B cell (primary cell): ENCODE measurements around the gene SLC25A48. TPM values are rescaled to one million over a fixed set of nuclear protein-coding genes. Genes with fewer than 3 reads are reported as not detected.

ENCODE experiments used
- ATAC-seq: fragments of 200-7000 bp; cut with Tn5 transposase; one replicate; pipeline ENCODE4 v1.10.0; 2021; ENCODE audit warnings: low read depth, mild to moderate bottlenecking, moderate number of reproducible peaks, moderate library complexity
- CTCF ChIA-PET: fragments of 350-600 bp; sonication (Branson Sonifier 250); formaldehyde crosslinking; loops from one replicate; lab custom pipeline; 2021; ENCODE audit warnings: antibody characterized with exemption, inconsistent platforms; lab: Charles Lee
- POLR2A ChIA-PET: fragments of 350-600 bp; sonication (Branson Sonifier 250); formaldehyde crosslinking; loops from one replicate; lab custom pipeline; 2021; ENCODE audit warnings: antibody characterized with exemption; lab: Charles Lee
- DNase-seq: peaks from one replicate; pipeline ENCODE4 v3.0.0; 2013
- H2AFZ ChIP-seq: 2 replicates; pipeline ENCODE4 v1.6.1; 2012; ENCODE audit warnings: mild to moderate bottlenecking, low read depth, low read length; ENCODE audit not compliant: insufficient read depth, poor library complexity, severe bottlenecking
- H3K27ac ChIP-seq, 2 donors: 1 replicate in 1 of 2; 2 replicates in 1 of 2; pipeline ENCODE4 v1.5.1; 2012 to 2013; ENCODE audit warnings: low read length in 2 of 2, mild to moderate bottlenecking in 2 of 2, moderate library complexity in 1 of 2
- H3K27me3 ChIP-seq, 4 experiments: fragments of 200-600 bp in 1 of 4; sonication (generic) in 1 of 4; replicated peaks in 1 of 4; 1 replicate in 2 of 4; 2 replicates in 2 of 4; pipeline versions ENCODE4 v1.6.1 to v1.7.0; 2013 to 2016; ENCODE audit warnings: low read length in 3 of 4, mild to moderate bottlenecking in 2 of 4, mixed read lengths in 1 of 4, moderate library complexity in 1 of 4; ENCODE audit not compliant: insufficient read depth in 4 of 4, control insufficient read depth in 3 of 4; ENCODE audit errors: control extremely low read depth in 1 of 4
- H3K36me3 ChIP-seq, 2 experiments: replicated peaks in 1 of 2; 1 replicate in 1 of 2; 2 replicates in 1 of 2; pipeline versions ENCODE4 v1.6.1 to v1.7.1; 2013; ENCODE audit warnings: low read length in 1 of 2; ENCODE audit not compliant: insufficient read depth in 2 of 2, control insufficient read depth in 1 of 2; ENCODE audit errors: control extremely low read depth in 1 of 2, extremely low read depth in 1 of 2
- H3K4me1 ChIP-seq, 2 donors: fragments of 200-600 bp in 1 of 2; sonication (generic) in 1 of 2; 1 replicate in 1 of 2; 2 replicates in 1 of 2; pipeline versions ENCODE4 v1.5.1 to v1.6.1; 2013 to 2017; ENCODE audit warnings: low read length in 2 of 2; ENCODE audit not compliant: control insufficient read depth in 2 of 2, insufficient read depth in 2 of 2
- H3K4me2 ChIP-seq: replicated peaks from 2 replicates; pipeline ENCODE3; 2012; ENCODE audit warnings: mild to moderate bottlenecking, low read depth, low read length; ENCODE audit not compliant: poor library complexity, severe bottlenecking
- H3K4me3 ChIP-seq, 5 experiments: fragments of 200-600 bp in 1 of 5; sonication (generic) in 1 of 5; 1 replicate in 3 of 5; 2 replicates in 2 of 5; pipeline versions ENCODE4 v1.5.1 to v1.7.0; 2011 to 2016; ENCODE audit warnings: low read length in 4 of 5, mild to moderate bottlenecking in 4 of 5, low read depth in 2 of 5, control low read depth in 1 of 5, moderate library complexity in 1 of 5; ENCODE audit not compliant: insufficient read depth in 1 of 5; ENCODE audit errors: control extremely low read depth in 1 of 5, extremely low read depth in 1 of 5
- H3K79me2 ChIP-seq: fragments of 200-600 bp; sonication (generic); one replicate; pipeline ENCODE4 v1.6.0; 2016; ENCODE audit warnings: low read length; ENCODE audit not compliant: control insufficient read depth, insufficient read depth
- H3K9ac ChIP-seq: fragments of 200-600 bp; sonication (generic); 2 replicates; pipeline ENCODE4 v1.6.1; 2017; ENCODE audit warnings: mild to moderate bottlenecking, low read length, moderate library complexity
- H3K9me3 ChIP-seq, 3 donors: one replicate each; pipeline versions ENCODE4 v1.6.1 to v1.7.1; 2013; ENCODE audit warnings: low read length in 2 of 3; ENCODE audit not compliant: control insufficient read depth in 2 of 3, insufficient read depth in 1 of 3; ENCODE audit errors: control extremely low read depth in 1 of 3
- H4K20me1 ChIP-seq: 2 replicates; pipeline ENCODE4 v1.6.0; 2012; ENCODE audit warnings: mild to moderate bottlenecking, low read length; ENCODE audit not compliant: insufficient read depth, control insufficient read depth, poor library complexity, severe bottlenecking
- H3K27ac Mint-ChIP-seq: one replicate; pipeline ENCODE4 v1.8.0; 2021; ENCODE audit warnings: mixed read lengths
- H3K27me3 Mint-ChIP-seq: one replicate; pipeline ENCODE4 v1.8.0; 2021; ENCODE audit warnings: mixed read lengths
- H3K4me1 Mint-ChIP-seq: one replicate; pipeline ENCODE4 v1.8.0; 2021; ENCODE audit warnings: mixed read lengths
- H3K4me3 Mint-ChIP-seq: one replicate; pipeline ENCODE4 v1.8.0; 2021; ENCODE audit warnings: mixed read lengths
- H3K9me3 Mint-ChIP-seq: one replicate; pipeline ENCODE4 v1.8.0; 2022; ENCODE audit warnings: mixed read lengths; ENCODE audit not compliant: insufficient read depth
- EZH2 ChIP-seq: IDR thresholded peaks from 2 replicates; pipeline ENCODE4 v1.6.1; 2012; ENCODE audit warnings: borderline replicate concordance, low read depth, mild to moderate bottlenecking, moderate library complexity, low read length; ENCODE audit not compliant: insufficient read depth, poor library complexity, severe bottlenecking
- whole genome bisulfite sequencing: methylation state at CpG from one replicate; pipeline ENCODE4 v1.1.5; 2013; ENCODE audit warnings: missing lambda C conversion rate; ENCODE audit not compliant: insufficient coverage; 5-methylcytosine and 5-hydroxymethylcytosine counted together
- intact Hi-C: fragments of 100-400 bp; cut with micrococcal nuclease; formaldehyde crosslinking; loops from one replicate; pipeline ENCODE4 v1.10.0; 2022
- polyA plus RNA-seq: library from polyadenylated mRNA; depleted of rRNA; stranded (reverse); fragments of >200 nt; gene quantifications from 2 replicates; pipeline ENCODE4 v1.2.3, GENCODE V29; 2012
- total RNA-seq, 2 donors: library from RNA; stranded (reverse); fragments of 120-200 nt in 1 of 2; gene quantifications; 1 replicate in 1 of 2; 2 replicates in 1 of 2; pipeline versions ENCODE4 v1.2.3 to v1.2.4, GENCODE V29; 2013 to 2022
- TF ChIP-seq, protein P1 (sequence below): fragments of 200-600 bp; IDR thresholded peaks from one replicate; pipeline ENCODE4 v1.8.0; 2022; ENCODE audit warnings: antibody characterized with exemption, mild to moderate bottlenecking

Gene SLC25A48
- total and polyA plus RNA-seq, 2 donors (not counting 1 experiment from before 2014, with no cell fraction given) = not detected

DNA sequence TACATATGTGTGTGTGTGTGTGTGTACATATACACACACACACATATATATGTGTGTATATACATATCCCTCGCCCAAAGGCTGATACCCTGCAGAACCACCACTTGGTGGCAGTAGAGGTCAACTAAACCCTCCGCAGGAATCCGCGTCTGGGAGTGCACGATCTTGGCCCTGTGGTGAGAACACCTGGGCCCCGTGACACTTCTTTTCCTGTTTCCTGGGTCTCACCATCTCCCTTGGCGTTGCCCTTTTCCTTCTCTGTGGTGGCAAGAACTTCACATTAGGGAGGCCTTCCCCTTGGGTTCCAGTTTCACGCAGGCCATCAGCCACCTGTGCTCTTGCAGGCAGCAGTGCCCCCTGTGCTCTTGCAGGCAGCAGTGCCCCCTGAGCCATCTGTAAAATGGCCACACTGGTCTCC, 53.0 kb downstream of the SLC25A48 start:
- H3K4me3 Mint-ChIP-seq = peak overlapping the region; percentile 66
- Histone ChIP-seq H3K4me1 (peaks cover 0 to 5% of the 10 kb centered on the region in 2 donors), H3K4me3 (no peak overlapping the region), H3K4me2 (peak overlapping the region; percentile 52), H3K36me3 (no peaks in the 10 kb centered on the region), H3K9ac (peak overlapping the region; percentile 5), H3K27me3 (no peaks in the 10 kb centered on the region), H3K9me3 (no peaks in the 10 kb centered on the region), H3K27ac (no peak overlapping the region), H2AFZ (peak overlapping the region; percentile 55), H4K20me1 (no peaks in the 10 kb centered on the region), H3K79me2 (no peaks in the 10 kb centered on the region)
- POLR2A ChIA-PET = no interaction called here
- no peak for TF ChIP-seq EZH2
- TF ChIP-seq, protein P1, sequence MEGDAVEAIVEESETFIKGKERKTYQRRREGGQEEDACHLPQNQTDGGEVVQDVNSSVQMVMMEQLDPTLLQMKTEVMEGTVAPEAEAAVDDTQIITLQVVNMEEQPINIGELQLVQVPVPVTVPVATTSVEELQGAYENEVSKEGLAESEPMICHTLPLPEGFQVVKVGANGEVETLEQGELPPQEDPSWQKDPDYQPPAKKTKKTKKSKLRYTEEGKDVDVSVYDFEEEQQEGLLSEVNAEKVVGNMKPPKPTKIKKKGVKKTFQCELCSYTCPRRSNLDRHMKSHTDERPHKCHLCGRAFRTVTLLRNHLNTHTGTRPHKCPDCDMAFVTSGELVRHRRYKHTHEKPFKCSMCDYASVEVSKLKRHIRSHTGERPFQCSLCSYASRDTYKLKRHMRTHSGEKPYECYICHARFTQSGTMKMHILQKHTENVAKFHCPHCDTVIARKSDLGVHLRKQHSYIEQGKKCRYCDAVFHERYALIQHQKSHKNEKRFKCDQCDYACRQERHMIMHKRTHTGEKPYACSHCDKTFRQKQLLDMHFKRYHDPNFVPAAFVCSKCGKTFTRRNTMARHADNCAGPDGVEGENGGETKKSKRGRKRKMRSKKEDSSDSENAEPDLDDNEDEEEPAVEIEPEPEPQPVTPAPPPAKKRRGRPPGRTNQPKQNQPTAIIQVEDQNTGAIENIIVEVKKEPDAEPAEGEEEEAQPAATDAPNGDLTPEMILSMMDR = peak; percentile 81
- peak; percentile 75 for ATAC-seq
- H3K4me1 Mint-ChIP-seq = peaks cover 5% of the 10 kb centered on the region
- H3K27ac Mint-ChIP-seq = no peak overlapping the region
- 6% methylated on average over 7 of the region's 8 CpGs for WGBS
- CTCF ChIA-PET = interaction anchor here (0.6 to 2.4 kb wide), 5 partner anchors 10 to 325 kb away, joined by 3 to 23 read pairs (median 3); no protein-coding TSS in a partner anchor
- peaks cover 14% of the 10 kb centered on the region for H3K27me3 Mint-ChIP-seq
- intact Hi-C loops = loop anchor here (2.0 to 5.0 kb wide), 2 partner anchors 175 to 195 kb away; no protein-coding TSS in a partner anchor
- no peaks in the 10 kb centered on the region for H3K9me3 Mint-ChIP-seq
- peak; percentile 67 for DNase-seq

GRCh38 chr5:135887881-135888614, 53.6 kb downstream of the SLC25A48 start:
- Histone ChIP-seq H3K9ac (peak overlapping the region; percentile 5), H3K4me3 (no peak overlapping the region), H4K20me1 (no peaks in the 10 kb centered on the region), H3K4me2 (peak overlapping the region; percentile 52), H3K9me3 (no peaks in the 10 kb centered on the region), H3K4me1 (peaks cover 0 to 5% of the 10 kb centered on the region in 2 donors), H3K79me2 (no peaks in the 10 kb centered on the region), H3K27ac (no peak overlapping the region), H3K27me3 (no peaks in the 10 kb centered on the region), H2AFZ (peak overlapping the region; percentile 55), H3K36me3 (no peaks in the 10 kb centered on the region)
- Mint-ChIP-seq H3K27ac (no peak overlapping the region), H3K4me1 (peaks cover 5% of the 10 kb centered on the region), H3K9me3 (no peaks in the 10 kb centered on the region), H3K27me3 (peaks cover 14% of the 10 kb centered on the region), H3K4me3 (no peak overlapping the region)
- ChIA-PET POLR2A (no interaction called here), CTCF (interaction anchor here (0.6 to 2.4 kb wide), 6 partner anchors 9 to 324 kb away, joined by 3 to 23 read pairs (median 3); no protein-coding TSS in a partner anchor)
- ATAC-seq (no peak), DNase-seq (no peak)
- WGBS = 83% methylated on average over 3 of the region's 13 CpGs
- TF ChIP-seq EZH2 = no peak
- TF ChIP-seq, protein P1 = no peak
- intact Hi-C loops = loop anchor here (2.0 to 5.0 kb wide), 2 partner anchors 174 to 195 kb away; no protein-coding TSS in a partner anchor
